ENCODE measurements around the gene CCDC9. TPM values are rescaled to one million over a fixed set of nuclear protein-coding genes. Genes with fewer than 3 reads are reported as not detected.

The CCDC9 gene
- total and polyA plus RNA-seq, 2 of the 13 experiments (the other 11 are each of a cell fraction or from before 2014, with no cell fraction given): 2.9 to 6.3 TPM

DNA sequence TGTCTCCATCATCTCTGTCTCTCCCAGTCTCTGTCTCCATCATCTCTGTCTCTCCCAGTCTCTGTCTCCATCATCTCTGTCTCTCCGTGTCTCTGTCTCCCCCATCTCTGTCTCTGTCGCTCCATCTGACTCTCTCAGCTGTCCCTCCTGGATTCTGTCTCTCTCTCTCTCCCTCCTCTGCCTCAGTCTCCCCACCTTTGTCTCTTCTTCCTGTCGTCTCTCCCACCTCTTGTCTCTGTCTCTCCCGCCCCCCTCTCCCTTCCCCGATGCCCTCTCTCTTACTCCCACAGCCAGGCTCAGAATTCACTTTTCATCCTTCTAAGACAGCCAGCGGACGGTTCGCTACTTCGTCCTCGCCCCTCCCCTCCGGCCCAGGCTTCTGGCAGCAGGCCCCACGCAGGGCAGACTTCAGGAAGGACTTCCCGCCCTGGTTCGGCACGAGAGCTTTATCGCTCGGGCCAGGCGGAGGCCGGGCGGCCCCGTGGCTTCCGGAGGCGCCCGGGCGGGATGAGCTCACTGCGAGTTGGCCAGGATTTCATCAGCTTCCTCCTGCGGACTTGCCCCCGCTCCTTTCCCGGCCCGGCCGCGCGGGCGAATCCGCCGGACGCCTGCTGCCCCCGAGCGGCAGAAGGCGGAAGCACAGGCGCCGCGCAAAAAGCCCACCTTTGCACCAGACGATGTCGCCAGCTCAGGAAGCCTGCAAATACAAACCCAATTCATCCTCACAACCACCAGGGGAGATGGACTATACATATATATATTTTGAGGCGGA lies 12.4 kb upstream of the CCDC9 start (continued):
- TF ChIP-seq, protein P1, sequence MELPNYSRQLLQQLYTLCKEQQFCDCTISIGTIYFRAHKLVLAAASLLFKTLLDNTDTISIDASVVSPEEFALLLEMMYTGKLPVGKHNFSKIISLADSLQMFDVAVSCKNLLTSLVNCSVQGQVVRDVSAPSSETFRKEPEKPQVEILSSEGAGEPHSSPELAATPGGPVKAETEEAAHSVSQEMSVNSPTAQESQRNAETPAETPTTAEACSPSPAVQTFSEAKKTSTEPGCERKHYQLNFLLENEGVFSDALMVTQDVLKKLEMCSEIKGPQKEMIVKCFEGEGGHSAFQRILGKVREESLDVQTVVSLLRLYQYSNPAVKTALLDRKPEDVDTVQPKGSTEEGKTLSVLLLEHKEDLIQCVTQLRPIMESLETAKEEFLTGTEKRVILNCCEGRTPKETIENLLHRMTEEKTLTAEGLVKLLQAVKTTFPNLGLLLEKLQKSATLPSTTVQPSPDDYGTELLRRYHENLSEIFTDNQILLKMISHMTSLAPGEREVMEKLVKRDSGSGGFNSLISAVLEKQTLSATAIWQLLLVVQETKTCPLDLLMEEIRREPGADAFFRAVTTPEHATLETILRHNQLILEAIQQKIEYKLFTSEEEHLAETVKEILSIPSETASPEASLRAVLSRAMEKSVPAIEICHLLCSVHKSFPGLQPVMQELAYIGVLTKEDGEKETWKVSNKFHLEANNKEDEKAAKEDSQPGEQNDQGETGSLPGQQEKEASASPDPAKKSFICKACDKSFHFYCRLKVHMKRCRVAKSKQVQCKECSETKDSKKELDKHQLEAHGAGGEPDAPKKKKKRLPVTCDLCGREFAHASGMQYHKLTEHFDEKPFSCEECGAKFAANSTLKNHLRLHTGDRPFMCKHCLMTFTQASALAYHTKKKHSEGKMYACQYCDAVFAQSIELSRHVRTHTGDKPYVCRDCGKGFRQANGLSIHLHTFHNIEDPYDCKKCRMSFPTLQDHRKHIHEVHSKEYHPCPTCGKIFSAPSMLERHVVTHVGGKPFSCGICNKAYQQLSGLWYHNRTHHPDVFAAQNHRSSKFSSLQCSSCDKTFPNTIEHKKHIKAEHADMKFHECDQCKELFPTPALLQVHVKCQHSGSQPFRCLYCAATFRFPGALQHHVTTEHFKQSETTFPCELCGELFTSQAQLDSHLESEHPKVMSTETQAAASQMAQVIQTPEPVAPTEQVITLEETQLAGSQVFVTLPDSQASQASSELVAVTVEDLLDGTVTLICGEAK (IDR thresholded peaks at IDR 0.05): 0 out of 2 replicates have a peak, but pooled peaks have one; percentile 7
- TF ChIP-seq, protein P1 (CRISPR knock-in tag; IDR thresholded peaks at IDR 0.05): peak; percentile 84
- TF ChIP-seq, protein P2, sequence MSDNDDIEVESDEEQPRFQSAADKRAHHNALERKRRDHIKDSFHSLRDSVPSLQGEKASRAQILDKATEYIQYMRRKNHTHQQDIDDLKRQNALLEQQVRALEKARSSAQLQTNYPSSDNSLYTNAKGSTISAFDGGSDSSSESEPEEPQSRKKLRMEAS (IDR thresholded peaks at IDR 0.05): peak; percentile 95
- TF ChIP-seq ZFP36 (IDR thresholded peaks at IDR 0.05; ENCODE audit: borderline replicate concordance, low read depth, low read length, partially characterized antibody) (no peak), NFAT5 (CRISPR knock-in tag; IDR thresholded peaks at IDR 0.05) (peak; percentile 20; the same call in 1 of the 2 replicates), ZNF572 (CRISPR knock-in tag; IDR thresholded peaks at IDR 0.05) (0 out of 2 replicates have a peak, but pooled peaks have one; percentile 54), MEIS2 (CRISPR knock-in tag; IDR thresholded peaks at IDR 0.05) (peak; percentile 52; the same call in 1 of the 2 replicates), HNRNPLL (IDR thresholded peaks at IDR 0.05; ENCODE audit: low read depth, low read length, poor library complexity, severe bottlenecking) (peak; percentile 80), ZNF772 (CRISPR knock-in tag; IDR thresholded peaks at IDR 0.05) (peak; percentile 85), MAFK (conservative IDR thresholded peaks at IDR 0.05 in 1 of 2, IDR thresholded peaks at IDR 0.05 in 1 of 2; ENCODE audit: low read length in 2 of 2) (no peak), PHB2 (IDR thresholded peaks at IDR 0.05; ENCODE audit: partially characterized antibody) (no peak)
- TF ChIP-seq, protein P3, sequence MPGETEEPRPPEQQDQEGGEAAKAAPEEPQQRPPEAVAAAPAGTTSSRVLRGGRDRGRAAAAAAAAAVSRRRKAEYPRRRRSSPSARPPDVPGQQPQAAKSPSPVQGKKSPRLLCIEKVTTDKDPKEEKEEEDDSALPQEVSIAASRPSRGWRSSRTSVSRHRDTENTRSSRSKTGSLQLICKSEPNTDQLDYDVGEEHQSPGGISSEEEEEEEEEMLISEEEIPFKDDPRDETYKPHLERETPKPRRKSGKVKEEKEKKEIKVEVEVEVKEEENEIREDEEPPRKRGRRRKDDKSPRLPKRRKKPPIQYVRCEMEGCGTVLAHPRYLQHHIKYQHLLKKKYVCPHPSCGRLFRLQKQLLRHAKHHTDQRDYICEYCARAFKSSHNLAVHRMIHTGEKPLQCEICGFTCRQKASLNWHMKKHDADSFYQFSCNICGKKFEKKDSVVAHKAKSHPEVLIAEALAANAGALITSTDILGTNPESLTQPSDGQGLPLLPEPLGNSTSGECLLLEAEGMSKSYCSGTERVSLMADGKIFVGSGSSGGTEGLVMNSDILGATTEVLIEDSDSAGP (CRISPR knock-in tag; IDR thresholded peaks at IDR 0.05; ENCODE audit: borderline replicate concordance): peak; percentile 95
